ENCODE results near the gene TRPC3.

DNA sequence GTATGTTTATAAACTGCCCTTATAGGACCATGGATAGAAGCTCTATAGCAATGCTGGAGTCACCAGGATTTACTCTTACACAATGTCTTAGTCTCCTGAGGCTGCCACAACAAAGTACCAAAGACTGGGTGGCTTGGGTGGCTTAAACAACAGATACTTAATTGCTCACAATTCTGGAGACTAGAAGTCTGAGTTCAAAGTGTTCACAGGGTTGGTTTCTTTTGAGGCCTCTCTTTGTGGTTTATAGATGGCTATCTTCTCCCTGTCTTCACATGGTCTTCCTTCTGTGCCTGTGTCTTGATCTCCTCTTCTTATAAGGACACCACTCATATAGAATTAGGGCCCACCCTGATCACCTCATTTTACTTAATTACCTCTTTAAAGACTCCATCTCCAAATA, 2.0 kb upstream of the TRPC3 start:
- TF ChIP-seq, protein P1, sequence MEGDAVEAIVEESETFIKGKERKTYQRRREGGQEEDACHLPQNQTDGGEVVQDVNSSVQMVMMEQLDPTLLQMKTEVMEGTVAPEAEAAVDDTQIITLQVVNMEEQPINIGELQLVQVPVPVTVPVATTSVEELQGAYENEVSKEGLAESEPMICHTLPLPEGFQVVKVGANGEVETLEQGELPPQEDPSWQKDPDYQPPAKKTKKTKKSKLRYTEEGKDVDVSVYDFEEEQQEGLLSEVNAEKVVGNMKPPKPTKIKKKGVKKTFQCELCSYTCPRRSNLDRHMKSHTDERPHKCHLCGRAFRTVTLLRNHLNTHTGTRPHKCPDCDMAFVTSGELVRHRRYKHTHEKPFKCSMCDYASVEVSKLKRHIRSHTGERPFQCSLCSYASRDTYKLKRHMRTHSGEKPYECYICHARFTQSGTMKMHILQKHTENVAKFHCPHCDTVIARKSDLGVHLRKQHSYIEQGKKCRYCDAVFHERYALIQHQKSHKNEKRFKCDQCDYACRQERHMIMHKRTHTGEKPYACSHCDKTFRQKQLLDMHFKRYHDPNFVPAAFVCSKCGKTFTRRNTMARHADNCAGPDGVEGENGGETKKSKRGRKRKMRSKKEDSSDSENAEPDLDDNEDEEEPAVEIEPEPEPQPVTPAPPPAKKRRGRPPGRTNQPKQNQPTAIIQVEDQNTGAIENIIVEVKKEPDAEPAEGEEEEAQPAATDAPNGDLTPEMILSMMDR (IDR thresholded peaks at IDR 0.05), result no peak
- TF ChIP-seq ZFX (IDR thresholded peaks at IDR 0.05; ENCODE audit: borderline replicate concordance), result no peak
